ENCODE measurements around the gene ZNF780B.

DNA sequence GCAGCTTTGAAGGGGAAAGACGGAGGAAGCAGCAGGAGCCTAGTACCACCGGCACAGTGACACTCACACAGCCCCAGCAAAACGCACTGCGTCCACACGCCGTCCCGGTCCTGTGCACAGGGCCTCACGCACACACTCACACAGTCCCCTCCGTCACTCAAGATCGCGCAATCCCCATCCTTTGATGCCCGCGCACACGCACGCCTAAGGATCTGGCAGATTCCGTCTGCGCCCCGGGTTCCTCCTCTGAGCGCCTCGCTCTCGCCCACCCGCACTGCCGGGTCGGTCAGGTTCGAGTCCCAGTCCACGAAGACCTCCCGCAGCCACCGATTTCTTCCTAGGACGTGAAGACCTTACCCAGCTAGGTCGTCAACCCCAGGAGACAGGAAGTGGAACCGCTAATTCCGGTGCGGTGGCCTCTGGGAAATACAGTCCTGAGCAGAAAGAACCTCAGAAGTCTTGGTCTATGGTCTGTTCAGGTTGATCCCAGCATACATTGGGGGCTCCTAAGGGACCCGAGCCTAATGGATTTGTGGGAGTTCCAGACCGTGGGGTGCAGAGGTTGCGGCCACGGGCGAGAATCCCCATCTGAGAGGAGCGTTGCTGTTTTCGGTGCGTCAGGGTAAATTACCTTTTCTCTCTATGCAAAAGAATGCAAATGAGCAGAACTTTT lies at the start of gene ZNF780B:
- peak in 2 of 3 donors; percentile 28 to 48 for TF ChIP-seq POLR2AphosphoS5 (IDR thresholded peaks at IDR 0.05)
- TF ChIP-seq, protein P1, sequence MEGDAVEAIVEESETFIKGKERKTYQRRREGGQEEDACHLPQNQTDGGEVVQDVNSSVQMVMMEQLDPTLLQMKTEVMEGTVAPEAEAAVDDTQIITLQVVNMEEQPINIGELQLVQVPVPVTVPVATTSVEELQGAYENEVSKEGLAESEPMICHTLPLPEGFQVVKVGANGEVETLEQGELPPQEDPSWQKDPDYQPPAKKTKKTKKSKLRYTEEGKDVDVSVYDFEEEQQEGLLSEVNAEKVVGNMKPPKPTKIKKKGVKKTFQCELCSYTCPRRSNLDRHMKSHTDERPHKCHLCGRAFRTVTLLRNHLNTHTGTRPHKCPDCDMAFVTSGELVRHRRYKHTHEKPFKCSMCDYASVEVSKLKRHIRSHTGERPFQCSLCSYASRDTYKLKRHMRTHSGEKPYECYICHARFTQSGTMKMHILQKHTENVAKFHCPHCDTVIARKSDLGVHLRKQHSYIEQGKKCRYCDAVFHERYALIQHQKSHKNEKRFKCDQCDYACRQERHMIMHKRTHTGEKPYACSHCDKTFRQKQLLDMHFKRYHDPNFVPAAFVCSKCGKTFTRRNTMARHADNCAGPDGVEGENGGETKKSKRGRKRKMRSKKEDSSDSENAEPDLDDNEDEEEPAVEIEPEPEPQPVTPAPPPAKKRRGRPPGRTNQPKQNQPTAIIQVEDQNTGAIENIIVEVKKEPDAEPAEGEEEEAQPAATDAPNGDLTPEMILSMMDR (IDR thresholded peaks at IDR 0.05), result no peak

Measured in transverse colon (tissue), 4 donors.